Heart left ventricle (tissue), 16 donors: Measurements from ENCODE around the gene EEF1AKMT4. TPM values are rescaled to one million over a fixed set of nuclear protein-coding genes. Genes with fewer than 3 reads are reported as not detected.

ENCODE experiments used
- ATAC-seq, 4 donors: fragments of 200-7000 bp; cut with Tn5 transposase; one replicate each; pipeline ENCODE4 v1.9.1; 2020 to 2022; ENCODE audit warnings: moderate library complexity in 4 of 4, mild to moderate bottlenecking in 3 of 4, moderate number of reproducible peaks in 1 of 4
- DNase-seq, 5 donors: peaks; one replicate each; pipeline ENCODE4 v3.0.0-alpha.2; 2020
- H3K27ac ChIP-seq, 12 donors: fragments of 200-600 bp; sonication (generic) in 4 of 12; one replicate each; pipeline versions ENCODE4 v1.5.0 to v1.8.0; 2016 to 2022; ENCODE audit warnings: mild to moderate bottlenecking in 2 of 12
- H3K27me3 ChIP-seq, 9 donors: fragments of 200-600 bp; sonication (generic) in 2 of 9; one replicate each; pipeline versions ENCODE4 v1.5.1 to v1.8.0; 2016 to 2022; ENCODE audit warnings: mild to moderate bottlenecking in 3 of 9
- H3K36me3 ChIP-seq, 9 donors: fragments of 200-600 bp; sonication (generic) in 2 of 9; one replicate each; pipeline versions ENCODE4 v1.5.0 to v1.8.0; 2018 to 2022; ENCODE audit warnings: mild to moderate bottlenecking in 2 of 9
- H3K4me1 ChIP-seq, 12 donors: fragments of 200-600 bp; sonication (generic) in 4 of 12; one replicate each; pipeline versions ENCODE4 v1.5.0 to v1.8.0; 2016 to 2022; ENCODE audit warnings: mild to moderate bottlenecking in 3 of 12
- H3K4me3 ChIP-seq, 12 donors: fragments of 200-600 bp; sonication (generic) in 4 of 12; one replicate each; pipeline versions ENCODE4 v1.5.0 to v1.8.0; 2017 to 2022; ENCODE audit warnings: mild to moderate bottlenecking in 9 of 12, moderate library complexity in 4 of 12
- H3K9me3 ChIP-seq, 12 donors: fragments of 200-600 bp; sonication (generic) in 4 of 12; one replicate each; pipeline versions ENCODE4 v1.5.0 to v1.8.0; 2016 to 2022; ENCODE audit warnings: mild to moderate bottlenecking in 1 of 12
- POLR2A ChIP-seq, 2 donors: fragments of 450-650 bp; IDR thresholded peaks; one replicate each; pipeline ENCODE4 v1.6.1; 2017; ENCODE audit warnings: antibody characterized with exemption in 2 of 2, mild to moderate bottlenecking in 2 of 2, moderate library complexity in 2 of 2
- WGBS, 4 donors: extraction: QIAGEN DNeasy Blood & Tissue Kit in 2 of 4; methylation state at CpG; one replicate each; pipeline versions ENCODE4 v1.1.5 to v1.1.7; 2013 to 2018; 5-methylcytosine and 5-hydroxymethylcytosine counted together
- intact Hi-C, 10 donors: fragments of 100-400 bp; cut with DNase I; formaldehyde crosslinking; loops; one replicate each; pipeline versions ENCODE4 v1.11.1 to v1.14.2; 2022
- polyA plus RNA-seq, 2 donors: library from polyadenylated mRNA; stranded (reverse); fragments of 200-250 nt; gene quantifications; one replicate each; pipeline ENCODE4 v1.2.3, GENCODE V29; 2013
- total RNA-seq, 9 donors: library from RNA; depleted of rRNA in 2 of 9; stranded (reverse); fragments of >200 nt in 2 of 9; fragmentation: NEBNext Ultra II Directional in 3 of 9; extraction: Animal tissue kit (Norgen Biotek cat#: 25700) in 3 of 9; gene quantifications; one replicate each; pipeline versions ENCODE4 v1.1.0 to v1.2.4, GENCODE V29; 2016 to 2023
- TF ChIP-seq, protein P1 (sequence below), 12 donors: fragments of 200-600 bp; sonication (generic) in 4 of 12; IDR thresholded peaks; one replicate each; pipeline versions ENCODE4 v1.5.0 to v1.8.0; 2018 to 2022; ENCODE audit warnings: antibody characterized with exemption in 12 of 12, mild to moderate bottlenecking in 5 of 12
- donor health status: ischemic (EF 13 %, LVEDD 7.1; RV severe dilation, severe dysfunction).
- donor health status: healthy with polysubstance abuse.
- donor health status: DM: no; HTN: yes; CAD: no.
- donor health status: DM: no; HTN: no; CAD: no.
- donor health status: ischemic (EF 25% LVEDD 6.9; RV normal size, moderate dysfunction).
- donor health status: ischemic (EF 25% LVEDD 5.7; RV mildly dilated, moderate dysfunction).
- donor health status: healthy.
- donor health status: DM: yes; HTN: yes; CAD: no.
- donor health status: ischemic (EF 35%, LVEDD 5.7; RV mildly dilated, moderate dysfunction).
- donor health status: nonischemic (EF 11% LVEDD 7.7; RV severe dilation, severe dysfunction).
- donor health status: DM: yes; HTN: yes; CAD: no.
- donor health status: PGD.
- donor health status: ischemic (EF 29% LVEDD 5.4; RV normal size, mild dysfunction).
- donor health status: nonischemic (EF 23%, LVEDD 6.1; RV moderate dilation, normal function).

EEF1AKMT4 gene
- total and polyA plus RNA-seq, 11 donors = 0.66 to 16.7 (median 2.1) TPM

DNA sequence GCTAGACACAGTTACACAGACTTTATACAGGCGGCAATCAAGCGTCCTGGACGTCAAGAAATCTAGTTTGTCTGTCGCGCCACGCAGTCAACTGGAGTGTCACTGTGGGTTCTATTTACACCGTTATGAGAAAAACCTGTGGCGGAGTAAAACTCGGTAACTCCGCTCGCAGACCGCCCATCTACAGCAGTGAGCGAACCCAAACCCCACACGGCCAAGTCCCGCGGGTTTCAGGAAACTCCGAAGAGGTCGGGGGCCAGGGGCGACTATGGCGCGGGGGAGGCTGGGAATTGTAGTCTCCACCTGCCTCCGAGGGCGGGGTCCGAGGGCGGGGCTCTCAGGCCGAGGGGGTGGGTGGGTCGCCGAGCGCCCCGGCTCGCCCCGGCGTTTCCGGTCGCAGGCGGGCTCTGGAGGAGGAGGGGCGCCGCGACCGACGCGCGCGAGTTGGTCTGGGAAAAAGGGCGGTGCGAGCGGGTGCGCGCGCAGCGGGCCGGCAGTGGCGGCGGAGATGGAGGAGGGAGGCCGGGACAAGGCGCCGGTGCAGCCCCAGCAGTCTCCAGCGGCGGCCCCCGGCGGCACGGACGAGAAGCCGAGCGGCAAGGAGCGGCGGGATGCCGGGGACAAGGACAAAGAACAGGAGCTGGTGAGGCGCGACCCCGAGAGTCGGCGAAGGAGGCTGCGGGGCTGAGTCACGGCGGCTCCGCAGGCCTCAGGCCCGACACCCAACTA is 49.5 kb downstream of the EEF1AKMT4 start, which contains the start of gene PSMD2:
Gene PSMD2 (plus strand): TSS at position 483 of the 729 bp plus-strand sequence. CDS start 26 bp downstream, at position 509.
- Histone ChIP-seq H3K9me3 (no peaks in the 10 kb centered on the region), H3K4me1 (peaks cover 0 to 19% (median 13%) of the 10 kb centered on the region in 12 donors), H3K4me3 (peak within 1 kb of the TSS; percentile 66 to 98 (median 92)), H3K27me3 (no peaks in the 10 kb centered on the region), H3K36me3 (peaks cover 5 to 41% (median 38%) of the 10 kb centered on the region in 9 donors), H3K27ac (peak within 1 kb of the TSS; percentile 30 to 90 (median 84))
- peak; percentile 99 to 100 (median 99) for ATAC-seq
- peak; percentile 97 to 99 (median 98) for DNase-seq
- peak; percentile 25 to 76 for TF ChIP-seq POLR2A (IDR thresholded peaks at IDR 0.05)
- TF ChIP-seq, protein P1, sequence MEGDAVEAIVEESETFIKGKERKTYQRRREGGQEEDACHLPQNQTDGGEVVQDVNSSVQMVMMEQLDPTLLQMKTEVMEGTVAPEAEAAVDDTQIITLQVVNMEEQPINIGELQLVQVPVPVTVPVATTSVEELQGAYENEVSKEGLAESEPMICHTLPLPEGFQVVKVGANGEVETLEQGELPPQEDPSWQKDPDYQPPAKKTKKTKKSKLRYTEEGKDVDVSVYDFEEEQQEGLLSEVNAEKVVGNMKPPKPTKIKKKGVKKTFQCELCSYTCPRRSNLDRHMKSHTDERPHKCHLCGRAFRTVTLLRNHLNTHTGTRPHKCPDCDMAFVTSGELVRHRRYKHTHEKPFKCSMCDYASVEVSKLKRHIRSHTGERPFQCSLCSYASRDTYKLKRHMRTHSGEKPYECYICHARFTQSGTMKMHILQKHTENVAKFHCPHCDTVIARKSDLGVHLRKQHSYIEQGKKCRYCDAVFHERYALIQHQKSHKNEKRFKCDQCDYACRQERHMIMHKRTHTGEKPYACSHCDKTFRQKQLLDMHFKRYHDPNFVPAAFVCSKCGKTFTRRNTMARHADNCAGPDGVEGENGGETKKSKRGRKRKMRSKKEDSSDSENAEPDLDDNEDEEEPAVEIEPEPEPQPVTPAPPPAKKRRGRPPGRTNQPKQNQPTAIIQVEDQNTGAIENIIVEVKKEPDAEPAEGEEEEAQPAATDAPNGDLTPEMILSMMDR (IDR thresholded peaks at IDR 0.05) = no peak
- intact Hi-C loops = loop anchor here in 5 of 10 donors (1.0 to 10.0 kb wide), 11 partner anchors 15 to 412 kb away; partner anchors contain the start of genes ALG3 (in 2 of the 5), AP2M1 (in 2 of the 5), EEF1AKMT4 (in 2 of the 5) and EIF4G1 (in 2 of the 5)
- 0 to 1% (median 1%) methylated on average over 37 to 78 of the region's 78 CpGs for WGBS, 4 donors

DNA sequence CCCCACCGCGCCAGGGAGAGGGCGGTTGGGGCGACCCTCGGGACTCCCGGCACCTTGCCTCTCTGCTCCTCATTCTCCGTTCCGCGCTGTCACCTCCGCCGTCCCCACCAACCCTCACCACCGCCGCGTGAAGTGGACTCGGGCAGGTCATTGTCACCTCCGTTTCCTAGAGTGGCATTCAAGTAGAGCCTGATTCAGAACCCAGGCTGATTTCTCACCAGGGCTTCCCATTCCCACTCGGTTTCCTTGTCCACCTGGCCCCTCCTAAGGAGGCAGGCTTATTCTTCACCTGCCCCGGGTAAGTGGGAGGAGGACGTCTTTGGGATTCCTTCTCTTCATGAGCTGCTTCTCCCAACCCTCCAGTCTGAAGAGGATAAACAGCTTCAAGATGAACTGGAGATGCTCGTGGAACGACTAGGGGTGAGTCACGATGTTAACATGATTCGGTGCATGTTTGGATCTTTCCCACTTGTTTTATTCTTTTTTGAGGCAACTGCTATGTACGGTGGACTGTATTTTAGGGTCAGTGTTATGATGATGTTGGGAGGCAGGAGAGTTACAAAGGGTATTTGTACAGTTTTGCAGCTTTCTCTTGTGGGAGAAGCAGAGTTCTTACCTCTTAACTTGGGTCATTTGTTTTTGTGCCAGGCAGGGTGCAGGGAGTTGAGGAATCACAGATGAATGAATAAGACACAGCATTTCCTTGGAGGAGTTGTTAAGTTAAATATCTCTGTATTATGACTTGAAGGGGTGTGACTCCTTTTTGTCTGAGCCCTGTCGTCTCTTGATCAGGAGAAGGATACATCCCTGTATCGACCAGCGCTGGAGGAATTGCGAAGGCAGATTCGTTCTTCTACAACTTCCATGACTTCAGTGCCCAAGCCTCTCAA is 50.3 kb downstream of the EEF1AKMT4 start:
- intact Hi-C loops = loop anchor here in 6 of 10 donors (1.0 to 10.0 kb wide), 12 partner anchors 15 to 412 kb away; partner anchors contain the start of genes ALG3 (in 2 of the 6), AP2M1 (in 2 of the 6), EEF1AKMT4 (in 2 of the 6) and EIF4G1 (in 2 of the 6)
- WGBS, 4 donors = 16 to 17% (median 16%) methylated on average over 27 to 29 of the region's 29 CpGs
- no peak for ATAC-seq
- H3K27ac ChIP-seq = peak overlapping the region; percentile 23 to 90 (median 82)
- no peaks in the 10 kb centered on the region for H3K27me3 ChIP-seq
- TF ChIP-seq, protein P1 (IDR thresholded peaks at IDR 0.05) = no peak
- no peak for TF ChIP-seq POLR2A (IDR thresholded peaks at IDR 0.05)
- H3K36me3 ChIP-seq = peaks cover 5 to 49% (median 46%) of the 10 kb centered on the region in 9 donors
- H3K4me3 ChIP-seq = peak overlapping the region; percentile 66 to 98 (median 92)
- peaks cover 0 to 19% (median 13%) of the 10 kb centered on the region in 12 donors for H3K4me1 ChIP-seq
- DNase-seq = no peak
- no peaks in the 10 kb centered on the region for H3K9me3 ChIP-seq

DNA sequence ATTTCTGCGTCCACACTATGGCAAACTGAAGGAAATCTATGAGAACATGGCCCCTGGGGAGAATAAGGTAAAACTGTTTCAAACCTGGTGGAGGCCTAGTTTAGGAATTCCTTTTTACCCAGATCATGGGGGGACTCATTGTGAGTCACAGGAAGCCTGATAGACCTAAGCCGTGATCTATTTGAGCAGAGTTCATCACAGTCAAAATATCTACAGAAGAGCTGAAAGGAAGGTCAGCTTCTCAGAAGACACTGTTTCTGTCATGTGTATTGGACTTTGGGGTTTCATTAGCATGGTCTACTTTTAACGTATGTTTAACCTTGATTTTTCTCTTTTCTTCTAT is 50.9 kb downstream of the EEF1AKMT4 start:
- Histone ChIP-seq H3K27ac (peak overlapping the region in 1 of 12 donors; percentile 86), H3K27me3 (no peaks in the 10 kb centered on the region), H3K36me3 (peaks cover 5 to 55% (median 52%) of the 10 kb centered on the region in 9 donors), H3K4me3 (peak overlapping the region in 10 of 12 donors; percentile 66 to 98 (median 94)), H3K9me3 (no peaks in the 10 kb centered on the region), H3K4me1 (peaks cover 0 to 19% (median 13%) of the 10 kb centered on the region in 12 donors)
- intact Hi-C loops = loop anchor here in 1 of 10 donors (5.0 kb wide), 1 partner anchor 47 kb away; no protein-coding TSS in a partner anchor
- WGBS, 4 donors = 75 to 79% (median 76%) methylated on average over 3 of the region's 3 CpGs
- ATAC-seq (no peak), DNase-seq (no peak)
- TF ChIP-seq, protein P1 (IDR thresholded peaks at IDR 0.05) = no peak
- no peak for TF ChIP-seq POLR2A (IDR thresholded peaks at IDR 0.05)
